Heart left ventricle (tissue), 16 donors: ENCODE results near the gene BCR. TPM values are rescaled to one million over a fixed set of nuclear protein-coding genes. Genes with fewer than 3 reads are reported as not detected.
"Not testable (repeated sequence)": the region's sequence is repeated elsewhere in the genome, so short reads cannot be mapped to it uniquely, and the experiment has no call there.

Experiments
- ATAC-seq, 4 donors: fragments of 200-7000 bp; cut with Tn5 transposase; one replicate each; pipeline ENCODE4 v1.9.1; 2020 to 2022; ENCODE audit warnings: moderate library complexity in 4 of 4, mild to moderate bottlenecking in 3 of 4, moderate number of reproducible peaks in 1 of 4
- DNase-seq, 5 donors: peaks; one replicate each; pipeline ENCODE4 v3.0.0-alpha.2; 2020
- H3K27ac ChIP-seq, 12 donors: fragments of 200-600 bp; sonication (generic) in 4 of 12; one replicate each; pipeline versions ENCODE4 v1.5.0 to v1.8.0; 2016 to 2022; ENCODE audit warnings: mild to moderate bottlenecking in 2 of 12
- H3K27me3 ChIP-seq, 9 donors: fragments of 200-600 bp; sonication (generic) in 2 of 9; one replicate each; pipeline versions ENCODE4 v1.5.1 to v1.8.0; 2016 to 2022; ENCODE audit warnings: mild to moderate bottlenecking in 3 of 9
- H3K36me3 ChIP-seq, 9 donors: fragments of 200-600 bp; sonication (generic) in 2 of 9; one replicate each; pipeline versions ENCODE4 v1.5.0 to v1.8.0; 2018 to 2022; ENCODE audit warnings: mild to moderate bottlenecking in 2 of 9
- H3K4me1 ChIP-seq, 12 donors: fragments of 200-600 bp; sonication (generic) in 4 of 12; one replicate each; pipeline versions ENCODE4 v1.5.0 to v1.8.0; 2016 to 2022; ENCODE audit warnings: mild to moderate bottlenecking in 3 of 12
- H3K4me3 ChIP-seq, 12 donors: fragments of 200-600 bp; sonication (generic) in 4 of 12; one replicate each; pipeline versions ENCODE4 v1.5.0 to v1.8.0; 2017 to 2022; ENCODE audit warnings: mild to moderate bottlenecking in 9 of 12, moderate library complexity in 4 of 12
- H3K9me3 ChIP-seq, 12 donors: fragments of 200-600 bp; sonication (generic) in 4 of 12; one replicate each; pipeline versions ENCODE4 v1.5.0 to v1.8.0; 2016 to 2022; ENCODE audit warnings: mild to moderate bottlenecking in 1 of 12
- POLR2A ChIP-seq, 2 donors: fragments of 450-650 bp; IDR thresholded peaks; one replicate each; pipeline ENCODE4 v1.6.1; 2017; ENCODE audit warnings: antibody characterized with exemption in 2 of 2, mild to moderate bottlenecking in 2 of 2, moderate library complexity in 2 of 2
- WGBS, 4 donors: extraction: QIAGEN DNeasy Blood & Tissue Kit in 2 of 4; methylation state at CpG; one replicate each; pipeline versions ENCODE4 v1.1.5 to v1.1.7; 2013 to 2018; 5-methylcytosine and 5-hydroxymethylcytosine counted together
- intact Hi-C, 10 donors: fragments of 100-400 bp; cut with DNase I; formaldehyde crosslinking; loops; one replicate each; pipeline versions ENCODE4 v1.11.1 to v1.14.2; 2022
- polyA plus RNA-seq, 2 donors: library from polyadenylated mRNA; stranded (reverse); fragments of 200-250 nt; gene quantifications; one replicate each; pipeline ENCODE4 v1.2.3, GENCODE V29; 2013
- total RNA-seq, 9 donors: library from RNA; depleted of rRNA in 2 of 9; stranded (reverse); fragments of >200 nt in 2 of 9; fragmentation: NEBNext Ultra II Directional in 3 of 9; extraction: Animal tissue kit (Norgen Biotek cat#: 25700) in 3 of 9; gene quantifications; one replicate each; pipeline versions ENCODE4 v1.1.0 to v1.2.4, GENCODE V29; 2016 to 2023
- TF ChIP-seq, protein P1 (sequence below), 12 donors: fragments of 200-600 bp; sonication (generic) in 4 of 12; IDR thresholded peaks; one replicate each; pipeline versions ENCODE4 v1.5.0 to v1.8.0; 2018 to 2022; ENCODE audit warnings: antibody characterized with exemption in 12 of 12, mild to moderate bottlenecking in 5 of 12
- donor health status: ischemic (EF 13 %, LVEDD 7.1; RV severe dilation, severe dysfunction).
- donor health status: healthy with polysubstance abuse.
- donor health status: DM: no; HTN: yes; CAD: no.
- donor health status: DM: no; HTN: no; CAD: no.
- donor health status: ischemic (EF 25% LVEDD 6.9; RV normal size, moderate dysfunction).
- donor health status: ischemic (EF 25% LVEDD 5.7; RV mildly dilated, moderate dysfunction).
- donor health status: healthy.
- donor health status: DM: yes; HTN: yes; CAD: no.
- donor health status: ischemic (EF 35%, LVEDD 5.7; RV mildly dilated, moderate dysfunction).
- donor health status: nonischemic (EF 11% LVEDD 7.7; RV severe dilation, severe dysfunction).
- donor health status: DM: yes; HTN: yes; CAD: no.
- donor health status: PGD.
- donor health status: ischemic (EF 29% LVEDD 5.4; RV normal size, mild dysfunction).
- donor health status: nonischemic (EF 23%, LVEDD 6.1; RV moderate dilation, normal function).

The BCR gene
- total and polyA plus RNA-seq, 11 donors = 12.6 to 51.1 (median 28.7) TPM

DNA sequence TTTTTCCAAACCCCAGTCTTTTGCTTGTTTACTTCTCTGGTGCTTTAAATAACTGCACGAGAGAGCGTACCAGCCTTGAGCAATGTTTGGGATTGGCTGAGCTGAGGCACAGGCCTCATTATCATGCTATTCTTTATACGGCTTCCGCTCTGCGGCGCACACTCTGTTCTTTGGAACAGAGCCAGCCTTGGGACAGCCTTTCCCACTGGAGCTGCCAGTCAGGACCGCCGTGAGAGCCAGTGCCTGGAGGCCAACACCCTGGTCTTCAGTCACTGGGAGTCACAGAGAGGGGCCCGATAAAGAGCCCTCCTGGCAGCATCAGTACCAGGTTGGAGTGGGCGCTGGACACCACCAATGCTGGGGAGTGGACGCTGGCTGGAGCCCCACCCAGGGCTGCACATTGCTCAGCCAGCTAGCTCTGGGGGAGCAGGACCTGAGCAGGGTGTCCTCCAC is 125.6 kb downstream of the BCR start:
- 18 to 33% (median 32%) methylated on average over 10 to 11 of the region's 11 CpGs for WGBS, 4 donors
- no peak for TF ChIP-seq POLR2A (IDR thresholded peaks at IDR 0.05)
- TF ChIP-seq, protein P1, sequence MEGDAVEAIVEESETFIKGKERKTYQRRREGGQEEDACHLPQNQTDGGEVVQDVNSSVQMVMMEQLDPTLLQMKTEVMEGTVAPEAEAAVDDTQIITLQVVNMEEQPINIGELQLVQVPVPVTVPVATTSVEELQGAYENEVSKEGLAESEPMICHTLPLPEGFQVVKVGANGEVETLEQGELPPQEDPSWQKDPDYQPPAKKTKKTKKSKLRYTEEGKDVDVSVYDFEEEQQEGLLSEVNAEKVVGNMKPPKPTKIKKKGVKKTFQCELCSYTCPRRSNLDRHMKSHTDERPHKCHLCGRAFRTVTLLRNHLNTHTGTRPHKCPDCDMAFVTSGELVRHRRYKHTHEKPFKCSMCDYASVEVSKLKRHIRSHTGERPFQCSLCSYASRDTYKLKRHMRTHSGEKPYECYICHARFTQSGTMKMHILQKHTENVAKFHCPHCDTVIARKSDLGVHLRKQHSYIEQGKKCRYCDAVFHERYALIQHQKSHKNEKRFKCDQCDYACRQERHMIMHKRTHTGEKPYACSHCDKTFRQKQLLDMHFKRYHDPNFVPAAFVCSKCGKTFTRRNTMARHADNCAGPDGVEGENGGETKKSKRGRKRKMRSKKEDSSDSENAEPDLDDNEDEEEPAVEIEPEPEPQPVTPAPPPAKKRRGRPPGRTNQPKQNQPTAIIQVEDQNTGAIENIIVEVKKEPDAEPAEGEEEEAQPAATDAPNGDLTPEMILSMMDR (IDR thresholded peaks at IDR 0.05) = no peak

DNA sequence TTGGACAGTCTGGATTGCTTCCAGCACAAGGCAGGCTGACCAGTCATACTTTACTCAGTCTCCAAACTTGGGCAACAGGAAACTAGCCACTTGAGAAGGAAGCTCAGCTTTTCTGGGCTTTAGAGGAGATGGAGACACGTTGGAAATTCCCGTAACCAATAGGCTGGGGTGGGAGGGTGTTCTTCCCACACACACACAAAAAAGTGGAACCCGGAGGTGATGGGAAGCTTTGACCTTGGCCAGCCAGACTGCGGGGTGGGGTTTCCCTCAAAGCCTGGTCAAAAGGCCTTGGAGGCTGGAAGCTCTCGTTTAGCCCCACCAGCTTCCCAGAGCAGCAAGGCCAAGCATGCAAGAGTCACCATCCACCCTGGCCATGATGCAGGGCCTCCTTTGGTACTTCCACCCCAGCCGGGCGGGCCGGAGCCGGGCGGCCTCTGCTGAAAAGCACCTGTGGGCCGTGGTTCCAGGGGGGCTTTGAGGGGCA is 126.2 kb downstream of the BCR start:
- Histone ChIP-seq H3K4me1 (peaks cover 5 to 32% (median 22%) of the 10 kb centered on the region in 12 donors), H3K27ac (peak overlapping the region; percentile 68 to 94 (median 80)), H3K36me3 (peaks cover 0 to 13% (median under 1%) of the 10 kb centered on the region in 9 donors), H3K9me3 (no peaks in the 10 kb centered on the region), H3K4me3 (no peak overlapping the region), H3K27me3 (no peaks in the 10 kb centered on the region)
- TF ChIP-seq POLR2A (IDR thresholded peaks at IDR 0.05) = no peak
- TF ChIP-seq, protein P1 (IDR thresholded peaks at IDR 0.05) = no peak
- WGBS, 4 donors = 62 to 79% (median 75%) methylated on average over 10 to 11 of the region's 11 CpGs
- peak; percentile 26 to 62 (median 44) for ATAC-seq
- intact Hi-C loops = loop anchor here in 4 of 10 donors (10.0 kb wide), 2 partner anchors 218 to 228 kb away; no protein-coding TSS in a partner anchor
- DNase-seq = peak in 3 of 5 donors; percentile 25 to 65 (median 63)

More for the DNA sequence above, 125.6 kb downstream of the BCR start:
- Histone ChIP-seq H3K36me3 (peaks cover 0 to 17% (median 6%) of the 10 kb centered on the region in 9 donors), H3K27me3 (no peaks in the 10 kb centered on the region), H3K4me3 (peak overlapping the region in 2 of 12 donors; percentile 19 to 32), H3K4me1 (peaks cover 5 to 32% (median 22%) of the 10 kb centered on the region in 12 donors), H3K9me3 (no peaks in the 10 kb centered on the region), H3K27ac (peak overlapping the region; percentile 68 to 94 (median 80))
- ATAC-seq (peak; percentile 88 to 93 (median 91)), DNase-seq (peak; percentile 70 to 91 (median 86))
- intact Hi-C loops = loop anchor here in 4 of 10 donors (10.0 kb wide), 2 partner anchors 219 to 229 kb away; no protein-coding TSS in a partner anchor

- ATAC-seq (no peak), DNase-seq (peak in 1 of 5 donors; percentile 4)
- TF ChIP-seq, protein P1 (IDR thresholded peaks at IDR 0.05) = no peak
- Histone ChIP-seq H3K27me3 (no peaks in the 10 kb centered on the region), H3K9me3 (no peaks in the 10 kb centered on the region), H3K4me3 (no peak overlapping the region), H3K4me1 (peaks cover 5 to 32% (median 22%) of the 10 kb centered on the region in 12 donors), H3K27ac (peak overlapping the region in 11 of 12 donors; percentile 25 to 94 (median 81)), H3K36me3 (peaks cover 0 to 16% (median 2%) of the 10 kb centered on the region in 9 donors)
- intact Hi-C loops = loop anchor here in 4 of 10 donors (10.0 kb wide), 2 partner anchors 218 to 228 kb away; no protein-coding TSS in a partner anchor
- 97 to 98% (median 98%) methylated on average over 3 of the region's 3 CpGs for WGBS, 4 donors
Measured at GRCh38 chr22:23306926-23307325, 126.6 kb downstream of the BCR start.

DNA sequence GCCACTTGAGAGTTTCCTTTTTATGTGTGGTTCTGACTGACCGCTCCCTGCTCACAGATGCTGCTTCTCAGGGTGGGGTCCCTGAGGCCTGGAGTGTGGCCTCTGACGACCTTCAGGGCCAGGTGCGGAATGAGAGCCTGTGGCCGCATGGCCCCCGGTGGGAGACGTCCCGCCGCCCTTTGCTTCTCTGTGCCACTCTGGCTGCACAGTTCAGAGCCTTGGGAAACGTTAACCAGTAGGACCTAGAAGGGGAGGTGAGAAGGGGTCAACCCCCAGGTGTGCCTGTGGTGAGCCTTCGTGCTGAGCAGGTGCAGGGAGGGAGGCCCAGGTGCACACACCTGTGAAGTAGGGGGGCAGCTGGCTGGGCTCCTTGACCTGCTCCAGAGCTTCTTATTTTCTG is 127.2 kb downstream of the BCR start:
- intact Hi-C loops = loop anchor here in 4 of 10 donors (10.0 kb wide), 2 partner anchors 217 to 227 kb away; no protein-coding TSS in a partner anchor
- not testable (repeated sequence) for H3K9me3 ChIP-seq, ATAC-seq, H3K4me3 ChIP-seq, H3K27ac ChIP-seq, H3K27me3 ChIP-seq
- DNase-seq = peak in 1 of 5 donors; percentile 23
- Histone ChIP-seq H3K4me1 (peaks cover 5 to 32% (median 22%) of the 10 kb centered on the region in 12 donors), H3K36me3 (peaks cover 0 to 13% (median 4%) of the 10 kb centered on the region in 9 donors)
- 73 to 100% (median 91%) methylated on average over 1 to 9 of the region's 10 CpGs; no CpG with 5 or more reads in 1 of the 4 donors for WGBS, 4 donors

- H3K9me3 ChIP-seq, H3K4me3 ChIP-seq, H3K27ac ChIP-seq, DNase-seq, ATAC-seq, H3K27me3 ChIP-seq: not testable (repeated sequence)
- Histone ChIP-seq H3K4me1 (peaks cover 5 to 27% (median 22%) of the 10 kb centered on the region in 12 donors), H3K36me3 (peaks cover 0 to 15% (median 13%) of the 10 kb centered on the region in 9 donors)
- intact Hi-C loops = loop anchor here in 4 of 10 donors (10.0 kb wide), 2 partner anchors 216 to 226 kb away; no protein-coding TSS in a partner anchor
- 93% methylated on average over 9 of the region's 12 CpGs; no CpG with 5 or more reads in 2 of the 4 donors for WGBS, 4 donors
Measured at GRCh38 chr22:23309261-23309660, 129.0 kb downstream of the BCR start.

GRCh38 chr22:23310443-23311097 is 130.3 kb downstream of the BCR start:
- WGBS, 4 donors = 32 to 78% (median 74%) methylated on average over 3 to 6 of the region's 15 CpGs; no CpG with 5 or more reads in 1 of the 4 donors

More at GRCh38 chr22:23310443-23311097, 130.3 kb downstream of the BCR start:
- ATAC-seq, H3K4me3 ChIP-seq, DNase-seq, H3K27ac ChIP-seq, H3K27me3 ChIP-seq, H3K9me3 ChIP-seq: not testable (repeated sequence)
- Histone ChIP-seq H3K36me3 (peaks cover 0 to 27% (median 16%) of the 10 kb centered on the region in 9 donors), H3K4me1 (peaks cover under 1 to 19% (median 12%) of the 10 kb centered on the region in 12 donors)
- intact Hi-C loops = loop anchor here in 6 of 10 donors (5.0 to 10.0 kb wide), 3 partner anchors 77 to 227 kb away; no protein-coding TSS in a partner anchor
